ENCODE measurements around the gene HIPK2. TPM values are rescaled to one million over a fixed set of nuclear protein-coding genes. Genes with fewer than 3 reads are reported as not detected.

HIPK2 gene
- total RNA-seq, 3 donors from 2014 or later (not counting 1 experiment from before 2014, with no cell fraction given), result 127 to 145 (median 144) TPM

GRCh38 chr7:139635526-139636302 is 142.1 kb downstream of the HIPK2 start:
- no peaks in the 10 kb centered on the region for H3K9me3 ChIP-seq (ENCODE audit: control insufficient read depth, insufficient read depth, low read length)
- Mint-ChIP-seq H3K4me1 (peaks cover 45 to 58% of the 10 kb centered on the region in 2 donors), H3K27me3 (ENCODE audit: low read depth in 2 of 2) (no peaks in the 10 kb centered on the region), H3K36me3 (peaks cover 8% of the 10 kb centered on the region), H3K4me3 (peak overlapping the region; percentile 79), H3K9me3 (no peaks in the 10 kb centered on the region), H3K27ac (peak overlapping the region; percentile 91 to 96)
- peaks cover 28% of the 10 kb centered on the region for H3K4me1 ChIP-seq (ENCODE audit: control insufficient read depth, insufficient read depth, low read length)
- no peaks in the 10 kb centered on the region for H3K27me3 ChIP-seq (ENCODE audit: control insufficient read depth, insufficient read depth, low read length)
- H3K27ac ChIP-seq (ENCODE audit: low read length), result peak overlapping the region; percentile 88
- peak; percentile 93 to 96 (median 94) for ATAC-seq
- H3K4me3 ChIP-seq (ENCODE audit: low read length), result no peak overlapping the region
- 36% methylated on average over 27 of the region's 27 CpGs for WGBS (ENCODE audit: insufficient coverage)
- DNase-seq, result peak; percentile 78 to 85
- intact Hi-C loops (cut with micrococcal nuclease), result loop anchor here (1.0 to 2.0 kb wide), 2 partner anchors 12 to 141 kb away; partner anchors contain the start of gene HIPK2
- peaks cover 10% of the 10 kb centered on the region for H3K36me3 ChIP-seq (ENCODE audit: control insufficient read depth, insufficient read depth, low read length)
- no peak for TF ChIP-seq CTCF (IDR thresholded peaks at IDR 0.05)

- intact Hi-C loops (cut with micrococcal nuclease), result no loop called here
- no peaks in the 10 kb centered on the region for H3K9me3 Mint-ChIP-seq
- DNase-seq (no peak), ATAC-seq (no peak)
- Histone ChIP-seq H3K4me3 (ENCODE audit: low read length) (no peak overlapping the region), H3K27ac (ENCODE audit: low read length) (no peak overlapping the region), H3K4me1 (ENCODE audit: control insufficient read depth, insufficient read depth, low read length) (peaks cover 28% of the 10 kb centered on the region), H3K36me3 (ENCODE audit: control insufficient read depth, insufficient read depth, low read length) (peaks cover 16% of the 10 kb centered on the region), H3K9me3 (ENCODE audit: control insufficient read depth, insufficient read depth, low read length) (no peaks in the 10 kb centered on the region), H3K27me3 (ENCODE audit: control insufficient read depth, insufficient read depth, low read length) (no peaks in the 10 kb centered on the region)
- H3K27me3 Mint-ChIP-seq (ENCODE audit: low read depth in 2 of 2), result no peaks in the 10 kb centered on the region
- WGBS (ENCODE audit: insufficient coverage), result 98% methylated on average over 7 of the region's 7 CpGs
- TF ChIP-seq CTCF (IDR thresholded peaks at IDR 0.05), result no peak
- H3K4me1 Mint-ChIP-seq, result peaks cover 51 to 52% of the 10 kb centered on the region in 2 donors
- H3K27ac Mint-ChIP-seq, result peak overlapping the region; percentile 82 to 96
- no peak overlapping the region for H3K4me3 Mint-ChIP-seq
- peaks cover 8% of the 10 kb centered on the region for H3K36me3 Mint-ChIP-seq
Measured at GRCh38 chr7:139634087-139634486, 143.7 kb downstream of the HIPK2 start.

- Mint-ChIP-seq H3K9me3 (no peaks in the 10 kb centered on the region), H3K4me3 (no peak overlapping the region), H3K36me3 (peaks cover 8% of the 10 kb centered on the region), H3K27me3 (ENCODE audit: low read depth in 2 of 2) (no peaks in the 10 kb centered on the region), H3K4me1 (peaks cover 50 to 55% of the 10 kb centered on the region in 2 donors), H3K27ac (peak overlapping the region; percentile 45 to 49)
- TF ChIP-seq CTCF (IDR thresholded peaks at IDR 0.05), result no peak
- no peak for DNase-seq
- ATAC-seq, result no peak
- no peaks in the 10 kb centered on the region for H3K9me3 ChIP-seq (ENCODE audit: control insufficient read depth, insufficient read depth, low read length)
- no peak overlapping the region for H3K27ac ChIP-seq (ENCODE audit: low read length)
- H3K4me1 ChIP-seq (ENCODE audit: control insufficient read depth, insufficient read depth, low read length), result peaks cover 35% of the 10 kb centered on the region
- H3K27me3 ChIP-seq (ENCODE audit: control insufficient read depth, insufficient read depth, low read length), result no peaks in the 10 kb centered on the region
- 100% methylated on average over 3 of the region's 5 CpGs for WGBS (ENCODE audit: insufficient coverage)
- intact Hi-C loops (cut with micrococcal nuclease), result no loop called here
- no peak overlapping the region for H3K4me3 ChIP-seq (ENCODE audit: low read length)
- H3K36me3 ChIP-seq (ENCODE audit: control insufficient read depth, insufficient read depth, low read length), result peaks cover 18% of the 10 kb centered on the region
Measured at GRCh38 chr7:139631520-139632031, 146.2 kb downstream of the HIPK2 start.

Data from natural killer cell (primary cell).